GDM1 (cell line): ENCODE measurements around the gene METTL14.

Source experiments
- DNase-seq: peaks from one replicate; lab custom pipeline; 2025; lab: John Stamatoyannopoulos, UW

The METTL14 gene

DNA sequence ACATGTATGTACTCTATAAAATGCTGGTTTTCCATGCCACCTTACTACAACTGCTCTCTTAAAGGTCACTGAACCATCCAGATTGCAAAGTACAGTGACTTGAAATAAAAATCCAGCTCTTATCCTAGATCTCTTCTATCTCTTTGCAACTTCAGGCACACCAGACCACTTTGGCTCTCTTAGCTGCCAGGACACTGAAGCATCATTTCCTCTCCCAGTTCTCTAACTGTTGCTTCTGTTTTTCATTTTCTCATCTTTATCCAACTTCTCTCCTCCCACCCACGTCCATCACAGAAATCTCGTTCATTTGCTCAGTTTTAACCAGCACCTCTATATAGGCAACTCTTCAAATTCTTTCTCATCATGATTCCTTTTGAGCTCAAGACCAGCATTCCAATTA, 74.3 kb downstream of the METTL14 start:
- DNase-seq, result no peak

- no peak for DNase-seq
Measured at GRCh38 chr4:118760092-118760491, 74.9 kb downstream of the METTL14 start.

- DNase-seq, result no peak
Measured at GRCh38 chr4:118760493-118760892, 75.3 kb downstream of the METTL14 start.

- no peak for DNase-seq
Measured at GRCh38 chr4:118761397-118762016, 76.3 kb downstream of the METTL14 start.

DNA sequence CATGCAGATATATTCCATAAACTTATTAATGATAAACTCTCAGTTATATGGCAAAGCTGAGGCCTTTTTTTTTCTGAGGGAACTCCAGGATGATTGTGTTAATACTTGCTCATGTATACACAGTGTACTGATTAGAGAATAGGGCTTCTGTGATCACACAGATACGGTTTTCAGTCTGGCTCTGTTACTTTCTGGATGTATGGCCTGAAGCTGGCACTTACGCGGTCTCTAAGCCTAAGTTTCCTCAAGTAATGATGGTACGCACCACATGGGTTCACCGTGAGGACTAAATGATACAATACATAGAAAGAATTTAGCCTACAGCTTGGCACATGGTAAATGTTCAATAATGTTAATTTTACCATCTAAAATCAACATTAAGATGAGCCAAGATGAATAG, 77.0 kb downstream of the METTL14 start:
- no peak for DNase-seq

DNA sequence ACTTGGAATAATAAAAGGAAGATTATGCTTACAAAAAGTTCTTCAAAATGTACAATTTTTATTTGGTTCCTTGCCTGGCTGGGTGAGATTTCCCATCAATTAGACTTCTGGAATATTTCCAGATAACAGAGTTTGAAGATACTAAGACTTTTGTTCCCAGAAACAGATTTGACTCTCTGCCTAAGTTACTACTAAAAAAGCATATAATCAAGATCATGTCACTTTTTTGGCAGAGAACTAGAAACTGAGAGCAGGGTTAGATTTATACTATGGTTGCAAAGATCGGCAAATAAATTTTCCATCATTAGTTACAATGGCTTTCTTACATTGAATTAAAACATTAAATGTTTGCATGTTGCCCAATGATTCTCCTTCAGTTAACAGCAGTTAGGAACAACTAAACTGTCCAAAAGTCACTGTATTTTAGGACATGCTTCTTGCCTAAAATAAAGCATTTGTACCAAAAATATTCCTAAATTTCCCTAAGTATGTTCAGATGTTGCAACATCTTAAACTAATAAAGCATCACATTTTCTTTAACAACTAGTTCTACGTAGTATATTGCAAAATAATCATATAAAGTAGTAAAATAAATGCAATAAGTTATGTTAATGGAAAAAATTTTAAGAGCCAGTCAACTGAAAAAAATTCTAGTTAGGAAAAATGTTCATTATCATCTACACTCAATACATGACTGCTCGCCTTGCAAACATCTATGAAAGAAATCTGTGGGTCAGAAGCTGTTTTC, 77.7 kb downstream of the METTL14 start:
- DNase-seq, result no peak
